GM21360 (cell line): ENCODE measurements around the gene CAPN9.
"Not testable (repeated sequence)": the region's sequence is repeated elsewhere in the genome, so short reads cannot be mapped to it uniquely, and the experiment has no call there.

ENCODE experiments used
- ATAC-seq: cut with Tn5 transposase; IDR thresholded peaks from one replicate; pipeline ENCODE4 v1.9.1; 2021; ENCODE audit warnings: mild to moderate bottlenecking, moderate library complexity; ENCODE audit not compliant: unreplicated experiment

CAPN9 gene

DNA sequence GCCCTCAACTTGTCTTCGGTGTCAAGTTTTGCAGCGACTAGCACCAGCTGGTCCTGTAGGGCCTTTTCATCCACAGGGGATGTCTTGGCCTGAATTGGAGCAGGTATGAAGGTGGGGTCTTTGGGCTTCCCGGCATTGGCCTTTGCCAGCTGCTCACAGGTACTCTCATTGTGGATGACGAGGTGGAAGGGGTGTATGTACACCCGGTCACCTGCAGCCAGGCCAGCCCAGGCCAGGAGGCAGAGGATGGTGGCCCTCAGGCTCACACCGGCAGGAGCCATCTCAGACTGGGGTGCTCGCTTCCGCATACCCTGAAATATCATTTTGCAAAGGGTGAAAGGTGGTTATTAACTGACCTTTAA is 36.7 kb upstream of the CAPN9 start:
- ATAC-seq: no peak

DNA sequence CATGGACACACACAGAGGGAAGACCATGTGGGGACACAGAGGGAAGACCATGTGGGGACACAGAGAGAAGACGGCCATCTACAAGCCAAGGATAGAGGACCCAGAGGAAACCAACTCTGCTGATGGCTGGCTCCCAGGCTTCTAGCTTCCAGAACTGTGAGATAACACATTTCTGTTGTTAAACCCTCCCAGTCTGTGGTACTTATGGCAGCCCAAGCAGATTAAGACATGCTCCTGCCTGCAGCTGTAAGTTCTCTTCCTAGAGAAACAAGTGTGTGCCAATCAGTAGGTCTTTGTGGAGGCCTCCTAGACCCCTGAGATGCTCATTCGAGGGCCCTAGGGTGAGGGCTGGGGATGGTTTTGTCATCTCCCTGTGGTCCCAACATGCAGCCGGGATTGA is 35.9 kb upstream of the CAPN9 start:
- ATAC-seq: no peak

DNA sequence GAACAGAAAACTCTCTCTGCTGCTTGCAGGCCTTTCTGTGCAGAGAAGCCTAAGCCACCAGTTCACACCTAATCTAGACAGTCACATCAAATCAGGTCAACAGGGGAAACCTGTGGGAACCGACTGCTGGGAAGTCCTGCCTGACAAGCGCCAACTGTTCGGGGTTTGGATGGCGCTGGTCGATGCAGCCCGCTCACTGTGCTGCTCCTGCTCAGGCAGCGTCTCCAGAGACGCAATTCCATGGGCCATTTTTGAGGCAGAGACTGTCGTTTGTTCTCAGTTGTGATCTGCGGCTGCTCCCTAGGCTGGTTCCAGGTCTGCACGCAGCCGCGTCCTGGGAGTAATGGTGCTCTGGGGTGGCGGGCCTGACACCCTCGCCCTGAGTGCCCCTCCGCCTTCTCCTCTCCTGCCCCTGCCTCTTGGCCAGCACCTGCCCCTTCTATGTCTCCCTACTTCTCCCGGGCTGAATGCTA is 34.7 kb upstream of the CAPN9 start:
- ATAC-seq: no peak

DNA sequence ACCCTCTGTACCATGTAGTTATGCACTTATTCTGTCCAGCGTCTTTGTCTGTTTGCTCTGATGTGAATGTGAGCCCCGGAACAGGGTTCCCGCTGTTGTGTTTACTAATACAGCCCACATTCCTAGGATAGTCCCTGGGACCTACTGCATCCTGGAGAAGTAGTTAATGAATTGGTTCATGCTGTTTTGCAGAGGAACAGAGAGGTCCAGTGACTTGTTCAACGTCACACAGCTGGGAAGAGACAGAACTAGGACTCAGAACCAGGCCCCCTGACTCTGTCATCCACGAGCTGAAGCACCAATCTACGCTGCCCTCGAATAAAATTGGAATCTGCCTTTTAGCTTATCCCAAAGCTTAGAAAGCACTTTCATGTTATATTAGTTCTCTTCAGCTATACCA is 34.0 kb upstream of the CAPN9 start:
- ATAC-seq: no peak

DNA sequence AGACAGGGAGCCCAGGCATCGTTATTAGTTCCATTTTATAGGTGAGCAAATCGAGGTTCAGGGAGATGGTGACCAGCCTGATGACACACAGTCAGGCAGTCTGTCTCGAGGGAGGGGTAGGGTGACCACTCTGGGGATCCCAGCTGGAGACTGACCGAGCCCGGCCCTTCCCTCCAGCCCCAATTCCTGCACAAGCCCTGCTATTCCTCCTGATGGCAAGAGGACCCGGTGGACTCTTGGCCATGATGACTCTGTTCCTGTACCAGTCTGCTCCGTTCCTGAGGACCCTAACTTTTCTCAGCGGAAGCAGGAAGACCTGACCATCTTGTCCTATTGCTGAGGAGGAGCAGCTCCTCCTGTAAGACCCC is 33.7 kb upstream of the CAPN9 start:
- no peak for ATAC-seq

DNA sequence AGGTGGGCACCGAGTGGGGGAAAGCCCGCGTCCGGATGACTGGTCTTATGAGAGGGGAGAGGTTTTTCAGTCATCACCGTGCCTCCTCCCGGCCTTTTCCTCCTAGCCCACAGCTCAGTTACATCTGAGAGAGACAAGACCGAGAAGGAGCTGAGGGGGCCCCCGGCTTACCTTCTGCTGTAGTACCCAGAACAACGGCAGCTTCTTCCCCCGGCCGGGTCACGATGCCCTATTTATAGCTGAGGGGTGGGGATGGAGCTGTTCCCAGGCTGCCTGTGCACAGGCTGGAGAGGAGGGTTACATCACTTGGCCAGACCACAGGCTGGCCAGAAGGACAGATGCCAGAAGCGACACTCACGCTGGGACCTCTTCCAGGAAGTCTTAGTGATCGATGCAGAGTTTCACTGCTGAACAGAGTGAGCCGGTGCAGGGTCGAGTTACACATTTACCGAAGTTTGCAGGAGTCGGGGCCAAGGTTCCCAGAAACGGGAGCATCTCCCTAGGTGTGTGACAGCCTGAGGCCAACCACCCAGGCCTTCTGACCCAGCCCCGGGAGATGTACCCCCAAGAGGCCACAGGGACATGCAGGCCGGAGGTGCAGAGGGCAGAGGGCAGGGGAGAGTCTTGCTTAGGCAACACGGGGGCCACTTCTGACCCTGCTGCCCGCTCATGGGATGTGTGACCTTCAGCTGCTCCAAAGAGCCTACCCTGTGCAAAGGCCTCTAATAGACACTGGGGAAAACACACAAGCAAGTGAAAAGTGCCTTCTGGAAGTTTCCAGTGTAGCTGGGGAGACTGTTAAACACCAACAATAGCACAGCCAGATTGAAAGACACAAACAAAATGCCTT is 33.0 kb upstream of the CAPN9 start, which contains the start of gene AGT:
AGT (minus strand) TSS at position 208 of the 850 bp plus-strand sequence. CDS start 3,299 bp downstream, outside the sequence.
- no peak for ATAC-seq

DNA sequence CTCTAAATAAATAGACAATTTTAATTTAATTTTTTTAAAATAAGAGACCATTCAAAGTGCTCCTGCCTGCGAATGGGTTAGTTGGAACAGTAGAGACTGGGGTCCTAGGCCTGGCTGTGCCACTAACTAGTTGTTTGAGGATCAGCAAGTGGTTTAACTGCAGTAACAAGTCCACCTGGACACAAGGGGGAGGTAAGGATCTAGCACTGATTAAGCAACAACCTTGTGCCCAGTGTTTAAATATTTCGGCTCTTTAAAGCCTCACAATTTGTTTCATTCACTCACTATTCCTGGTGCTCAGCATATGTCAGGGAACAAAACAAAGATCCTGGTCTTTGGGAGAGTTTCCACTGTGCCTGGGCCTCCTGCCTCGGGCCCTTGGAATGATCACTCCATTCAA is 31.7 kb upstream of the CAPN9 start:
- ATAC-seq: no peak

DNA sequence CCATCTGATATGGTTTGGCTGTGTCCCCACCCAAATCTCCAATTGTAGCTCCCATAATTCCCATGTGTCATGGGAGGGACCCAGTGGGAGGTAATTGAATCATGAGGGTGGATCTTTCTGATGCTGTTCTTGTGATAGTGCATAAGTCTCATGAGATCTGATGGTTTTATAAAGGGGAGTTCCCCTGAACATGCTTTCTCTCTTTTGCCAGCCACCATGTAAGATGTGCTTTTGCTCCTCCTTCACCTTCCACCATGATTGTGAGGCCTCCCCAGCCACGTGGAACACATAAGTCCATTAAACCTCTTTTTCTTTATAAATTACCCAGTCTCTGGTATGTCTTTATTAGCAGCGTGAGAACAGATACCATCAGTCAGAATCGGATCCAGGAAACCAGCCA is 30.7 kb upstream of the CAPN9 start:
- not testable (repeated sequence) for ATAC-seq

DNA sequence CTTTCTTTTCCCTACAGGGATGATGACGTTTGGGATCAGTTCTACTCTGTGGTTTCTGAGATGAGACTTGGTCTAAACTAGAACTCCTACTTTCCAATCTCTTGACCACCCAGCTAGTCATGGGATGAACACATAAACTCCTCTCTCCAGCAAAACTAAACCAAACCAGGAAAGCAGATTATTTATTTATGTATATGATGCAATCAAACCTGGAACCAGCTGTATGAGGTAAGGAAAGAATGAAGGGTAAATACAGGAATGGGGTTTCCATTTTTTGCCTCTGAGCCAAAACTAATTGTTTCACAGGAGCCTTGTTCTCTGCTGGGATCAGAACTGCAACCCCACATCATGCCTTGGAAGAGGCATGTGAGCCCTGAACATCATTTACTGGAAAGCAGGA is 29.9 kb upstream of the CAPN9 start:
- ATAC-seq: no peak

DNA sequence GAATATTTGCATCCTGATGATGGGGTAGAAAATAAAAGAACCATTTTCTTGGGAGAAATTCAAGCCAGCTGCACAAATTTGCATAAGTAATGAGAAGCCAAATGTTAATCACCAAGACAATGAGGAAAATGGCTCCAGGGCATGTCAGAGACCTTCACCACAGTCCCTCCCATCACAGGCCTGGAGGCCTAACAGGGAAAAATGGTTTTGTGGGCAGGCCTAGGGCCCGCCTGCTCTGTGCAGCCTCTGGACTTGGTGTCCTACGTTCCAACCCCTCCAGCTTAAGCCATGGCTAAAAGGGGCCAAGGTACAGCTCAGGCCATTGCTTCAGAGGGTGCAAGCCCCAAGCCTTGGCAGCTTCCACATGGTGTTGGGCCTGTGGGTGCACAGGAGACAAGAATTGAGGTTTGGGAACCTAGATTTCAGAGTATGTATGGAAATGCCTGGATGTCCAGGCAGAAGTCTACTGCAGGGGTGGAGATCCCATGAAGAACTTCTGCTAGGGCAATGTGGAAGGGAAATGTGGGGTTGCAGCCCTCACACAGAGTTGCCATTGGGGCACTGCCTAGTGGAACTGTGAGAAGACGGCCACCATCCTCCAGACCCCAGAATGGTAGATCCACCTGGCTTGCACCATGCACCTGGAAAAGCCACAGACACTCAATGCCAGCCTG is 25.2 kb upstream of the CAPN9 start:
- ATAC-seq: not testable (repeated sequence)

DNA sequence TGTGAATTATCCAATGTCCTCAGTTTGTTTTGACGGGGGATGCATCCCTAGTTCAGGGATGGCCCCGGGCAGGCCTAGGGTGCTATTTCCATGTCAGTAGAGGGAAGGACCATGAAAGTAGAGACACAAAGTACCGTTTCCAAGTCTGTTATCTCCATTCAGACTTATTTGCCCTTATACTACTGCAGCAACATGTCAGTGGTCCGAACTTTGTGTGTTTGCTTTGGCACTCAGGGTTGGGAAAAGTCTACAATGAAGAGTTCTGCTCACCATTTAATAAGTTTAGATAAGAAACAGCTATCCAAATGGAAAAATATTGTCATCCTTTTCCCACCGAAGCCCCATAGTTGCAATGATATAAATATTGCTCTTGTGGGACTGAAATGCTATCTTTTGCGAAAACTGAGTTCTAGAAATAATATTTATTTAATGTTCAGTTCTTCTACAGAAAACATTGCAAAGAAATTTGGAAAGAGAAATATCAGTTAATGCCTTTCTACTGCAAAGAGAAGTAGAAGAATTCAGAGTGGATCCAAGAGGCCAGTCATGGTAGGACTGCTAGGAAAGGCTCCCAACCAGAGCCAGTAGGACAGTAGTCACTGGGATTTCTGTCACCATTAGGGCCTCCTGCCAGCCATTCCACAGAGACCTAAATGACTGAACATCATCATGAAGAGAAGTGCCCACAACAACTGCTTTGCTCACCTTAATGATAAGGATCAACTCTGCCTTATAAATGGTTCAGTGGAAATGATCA is 21.8 kb upstream of the CAPN9 start:
- no peak for ATAC-seq

DNA sequence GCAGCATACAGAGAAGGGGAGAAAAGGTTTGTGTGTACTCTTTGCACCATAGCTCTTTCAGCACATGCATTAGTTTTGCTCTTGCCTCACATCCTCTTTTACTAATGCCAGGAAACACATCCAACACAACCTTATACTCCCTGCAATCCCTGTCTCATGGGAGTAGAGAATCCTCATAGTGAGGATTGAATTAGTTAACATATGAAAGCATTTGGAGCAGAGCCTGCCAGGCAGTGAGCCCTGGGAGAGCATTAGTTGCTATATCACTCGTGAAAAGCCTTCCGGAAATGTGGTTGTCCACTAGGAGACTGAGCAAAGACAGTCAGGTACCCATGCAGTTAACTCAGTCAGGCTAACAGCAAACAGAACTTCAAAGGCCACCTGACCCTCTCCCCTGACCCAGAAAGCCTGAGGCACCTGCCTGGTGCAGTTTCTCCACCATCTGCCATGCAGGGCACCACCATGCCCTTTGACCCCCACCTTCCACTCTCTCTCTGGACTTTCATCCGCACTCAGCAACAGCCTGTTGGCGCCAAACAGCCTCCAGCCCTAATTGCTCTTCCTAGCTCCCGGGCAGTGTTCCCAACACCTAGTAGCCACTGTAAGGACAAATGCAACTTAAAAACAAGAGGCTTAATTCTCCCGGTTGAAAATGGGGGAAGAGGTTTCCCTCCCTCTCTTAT is 18.3 kb upstream of the CAPN9 start:
- no peak for ATAC-seq

DNA sequence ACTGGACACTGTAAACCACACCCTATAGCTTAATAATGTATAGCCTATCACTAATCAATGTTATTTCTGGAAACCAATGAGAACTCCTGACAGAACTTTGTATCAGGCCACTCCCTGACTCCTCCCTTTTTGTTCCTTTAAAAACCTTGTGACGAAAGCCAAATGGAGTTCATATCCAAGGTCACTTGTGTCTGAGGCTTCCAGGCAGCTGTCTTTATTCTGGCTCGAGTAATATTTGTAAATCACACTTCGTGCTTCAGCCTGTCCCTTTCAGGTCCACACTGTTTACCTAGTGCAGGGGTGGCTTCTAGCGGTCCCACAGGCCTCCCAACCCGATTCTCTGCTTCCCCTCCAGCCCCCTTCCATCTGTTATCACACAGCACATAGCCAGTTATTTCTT is 16.2 kb upstream of the CAPN9 start:
- ATAC-seq: no peak

DNA sequence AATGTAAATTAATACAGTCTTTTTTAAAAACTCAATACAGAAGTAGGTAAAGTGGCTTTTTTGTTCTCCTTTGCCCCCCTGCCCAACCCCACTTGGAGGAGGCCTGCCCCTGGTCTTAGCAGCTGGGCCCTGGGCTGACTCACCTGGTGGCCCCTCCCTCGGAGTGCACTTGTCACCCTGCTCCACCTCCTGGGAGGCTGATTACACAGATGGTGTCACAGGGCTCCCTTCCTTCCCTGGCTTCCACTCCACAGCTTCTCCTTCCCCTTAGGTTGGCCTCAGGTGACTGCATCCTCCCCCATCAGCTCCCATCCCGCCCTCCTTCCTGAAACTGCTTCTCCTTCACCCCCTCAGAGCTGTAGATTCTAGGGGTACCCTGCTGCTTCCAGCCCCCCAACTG is 11.7 kb upstream of the CAPN9 start:
- no peak for ATAC-seq

DNA sequence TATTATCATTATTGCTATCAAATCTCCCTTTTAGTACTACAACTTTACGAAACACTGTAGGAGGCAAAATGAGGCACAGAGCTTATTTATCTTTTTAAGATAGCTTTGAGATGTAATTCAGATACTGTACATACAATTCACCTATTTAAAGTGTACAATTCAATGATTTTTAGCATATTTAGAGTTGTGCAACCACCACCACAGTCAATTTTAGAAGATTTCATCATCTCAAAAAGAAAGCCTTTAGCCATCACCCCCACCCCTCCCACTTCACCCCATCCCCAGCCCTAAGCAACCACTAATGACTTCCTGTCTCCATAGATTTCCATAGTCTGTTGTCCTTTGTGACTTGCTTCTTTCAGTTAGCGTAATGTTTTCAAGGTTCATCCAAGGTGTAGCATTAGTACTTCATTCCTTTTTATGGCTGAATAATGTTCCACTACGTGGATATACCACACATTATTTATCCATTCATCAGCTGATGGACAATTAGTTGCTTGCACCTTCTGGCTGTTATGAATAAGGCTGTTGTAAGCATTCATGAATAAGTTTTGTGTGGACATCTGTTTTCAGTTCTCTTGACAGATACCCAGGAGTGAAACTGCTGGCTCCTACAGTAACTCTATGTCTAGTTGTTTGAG is 9.4 kb upstream of the CAPN9 start:
- no peak for ATAC-seq

DNA sequence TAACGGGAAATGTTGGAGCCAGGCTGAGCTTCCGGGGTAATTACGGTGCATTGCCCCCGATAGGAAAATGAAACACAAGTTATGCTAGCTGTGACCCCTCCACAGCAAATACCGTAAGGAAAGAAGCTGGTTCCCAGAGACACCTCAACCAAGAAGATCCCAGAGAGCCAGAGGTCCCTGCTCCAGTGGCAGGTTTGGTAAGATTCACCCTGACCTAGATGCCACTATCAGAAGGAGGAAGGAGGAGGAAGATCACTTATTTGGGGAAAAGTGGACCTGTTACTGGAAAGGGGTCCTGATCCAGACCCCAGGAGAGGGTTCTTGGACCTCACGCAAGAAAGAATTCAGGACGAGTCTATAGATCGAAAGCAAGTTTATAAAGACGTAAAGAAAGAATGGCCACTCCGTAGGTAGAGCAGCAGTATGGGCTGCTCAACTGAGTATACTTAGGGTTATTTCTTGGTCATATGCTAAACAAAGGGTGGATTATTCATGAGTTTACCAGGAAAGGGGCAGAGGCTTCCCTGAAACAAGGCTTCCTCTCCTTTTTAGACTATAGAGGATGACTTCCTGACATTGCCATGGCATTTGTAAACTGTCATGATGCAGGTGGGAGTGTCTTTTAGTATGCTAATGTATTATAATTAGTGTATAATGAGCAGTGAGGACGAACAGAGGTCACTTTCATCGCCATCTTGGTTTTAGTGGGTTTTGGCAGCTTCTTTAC is 7.5 kb upstream of the CAPN9 start:
- no peak for ATAC-seq

DNA sequence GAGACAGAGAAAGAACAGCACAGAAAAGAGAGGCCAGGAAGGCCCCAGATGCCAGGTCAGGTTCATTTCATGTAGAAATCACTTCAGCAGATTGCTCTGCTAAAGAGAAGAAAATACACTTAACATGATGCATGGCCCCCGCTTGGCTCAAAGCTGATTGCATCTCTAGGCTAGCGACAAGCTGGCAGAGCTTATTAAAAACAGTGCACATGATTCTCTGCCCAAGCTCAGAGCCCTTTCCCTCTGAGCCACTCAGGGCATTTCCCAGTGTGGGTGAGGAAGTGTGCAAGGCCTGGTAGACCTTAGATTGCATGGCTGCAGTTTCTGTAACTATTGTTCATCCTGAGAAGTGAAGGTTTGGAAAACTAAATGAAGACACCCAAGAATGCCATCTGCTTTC is 3.3 kb upstream of the CAPN9 start:
- ATAC-seq: no peak

DNA sequence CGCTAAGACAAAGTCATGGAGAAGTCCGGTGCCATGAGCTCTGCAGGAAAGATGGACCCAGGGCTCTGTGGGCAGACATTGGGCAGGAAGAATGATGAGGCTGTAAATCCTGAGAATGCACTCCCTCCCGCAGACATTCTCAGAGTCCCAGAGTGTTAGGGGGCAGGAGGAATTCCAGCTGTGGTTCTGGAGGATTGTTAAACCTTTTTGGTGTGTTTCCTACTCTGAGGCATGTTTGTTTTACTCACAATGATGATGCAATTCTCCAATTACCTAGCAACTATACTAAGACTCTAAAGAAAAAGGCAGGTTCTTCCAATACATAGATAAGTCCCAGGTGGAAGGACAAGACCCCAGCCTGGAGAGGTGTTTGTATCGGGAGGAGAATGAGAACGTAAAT is 2.8 kb upstream of the CAPN9 start:
- ATAC-seq: no peak

DNA sequence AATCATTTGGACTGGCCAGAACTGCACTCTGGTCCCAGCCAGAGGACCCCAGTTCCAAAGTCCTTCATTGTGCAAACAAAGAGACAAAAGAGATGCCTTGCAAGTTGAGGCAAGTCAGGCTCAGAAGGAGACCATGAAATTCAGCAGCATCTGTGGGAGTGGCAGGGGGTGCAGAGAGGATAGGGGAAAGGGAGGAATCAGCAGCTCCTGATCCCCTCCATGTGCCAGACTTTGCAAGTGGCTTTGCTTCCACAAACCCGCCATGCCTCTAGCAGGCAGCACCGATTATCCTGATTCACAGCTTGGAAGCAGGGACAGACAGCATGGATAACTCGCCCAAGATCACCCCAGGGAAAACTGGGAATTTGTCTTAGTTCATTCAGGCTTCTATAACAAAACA is 2.1 kb upstream of the CAPN9 start:
- no peak for ATAC-seq

DNA sequence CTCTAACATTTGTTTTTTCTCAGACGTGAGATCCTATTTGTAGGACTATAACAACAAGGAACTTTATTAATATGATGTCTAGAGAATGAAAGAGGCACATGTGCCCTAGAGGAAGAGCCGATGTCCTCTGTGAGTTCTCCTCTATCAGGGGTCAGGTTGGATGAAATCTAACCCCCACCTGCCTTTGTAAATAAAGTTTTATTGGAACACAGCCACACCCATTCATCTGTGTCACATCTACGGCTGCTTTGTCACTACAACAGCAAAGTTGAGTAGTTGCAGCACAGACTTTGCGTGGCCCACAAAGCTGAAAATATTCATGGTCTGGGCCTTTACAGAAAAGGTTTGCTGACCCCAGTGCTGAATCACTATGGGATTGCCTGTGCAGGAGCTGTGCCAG is 571 bp upstream of the CAPN9 start:
- no peak for ATAC-seq
